ENCODE results near the gene ARHGEF10L. TPM values are rescaled to one million over a fixed set of nuclear protein-coding genes. Genes with fewer than 3 reads are reported as not detected.
"Not testable (repeated sequence)": the region's sequence is repeated elsewhere in the genome, so short reads cannot be mapped to it uniquely, and the experiment has no call there.

The ARHGEF10L gene
- total RNA-seq = not detected in 2 replicates

- intact Hi-C loops (cut with micrococcal nuclease) = no loop called here
Measured at GRCh38 chr1:17539477-17540254, at the start of gene ARHGEF10L. Gene ARHGEF10L, plus strand, starts transcription at chr1:17539698. Its CDS starts 40,898 bp downstream, at chr1:17580596.

GRCh38 chr1:17489768-17490417, 49.6 kb upstream of the ARHGEF10L start:
- intact Hi-C loops (cut with micrococcal nuclease) = not testable (repeated sequence)

GRCh38 chr1:17490667-17491066, 48.8 kb upstream of the ARHGEF10L start:
- intact Hi-C loops (cut with micrococcal nuclease) = not testable (repeated sequence)

- intact Hi-C loops (cut with micrococcal nuclease) = no loop called here
Measured at GRCh38 chr1:17494114-17494729, 45.3 kb upstream of the ARHGEF10L start.

GRCh38 chr1:17496419-17496818, 43.1 kb upstream of the ARHGEF10L start:
- intact Hi-C loops (cut with micrococcal nuclease) = no loop called here

GRCh38 chr1:17498214-17498613, 41.3 kb upstream of the ARHGEF10L start:
- intact Hi-C loops (cut with micrococcal nuclease) = no loop called here

- intact Hi-C loops (cut with micrococcal nuclease) = loop anchor here (2.0 kb wide), 1 partner anchor 104 kb away; no protein-coding TSS in a partner anchor
Measured at GRCh38 chr1:17502326-17502778, 37.1 kb upstream of the ARHGEF10L start.

GRCh38 chr1:17503146-17503545, 36.4 kb upstream of the ARHGEF10L start:
- intact Hi-C loops (cut with micrococcal nuclease) = loop anchor here (2.0 kb wide), 1 partner anchor 104 kb away; no protein-coding TSS in a partner anchor

- intact Hi-C loops (cut with micrococcal nuclease) = not testable (repeated sequence)
Measured at GRCh38 chr1:17507200-17507599, 32.3 kb upstream of the ARHGEF10L start.

GRCh38 chr1:17507915-17508314, 31.6 kb upstream of the ARHGEF10L start:
- intact Hi-C loops (cut with micrococcal nuclease) = no loop called here

GRCh38 chr1:17509363-17509762, 30.1 kb upstream of the ARHGEF10L start:
- intact Hi-C loops (cut with micrococcal nuclease) = no loop called here

GRCh38 chr1:17510138-17510537, 29.4 kb upstream of the ARHGEF10L start:
- intact Hi-C loops (cut with micrococcal nuclease) = no loop called here

GRCh38 chr1:17511188-17511587, 28.3 kb upstream of the ARHGEF10L start:
- intact Hi-C loops (cut with micrococcal nuclease) = no loop called here

- intact Hi-C loops (cut with micrococcal nuclease) = no loop called here
Measured at GRCh38 chr1:17513131-17513530, 26.4 kb upstream of the ARHGEF10L start.

- intact Hi-C loops (cut with micrococcal nuclease) = no loop called here
Measured at GRCh38 chr1:17514776-17515175, 24.7 kb upstream of the ARHGEF10L start.

- intact Hi-C loops (cut with micrococcal nuclease) = no loop called here
Measured at GRCh38 chr1:17515902-17516301, 23.6 kb upstream of the ARHGEF10L start.

GRCh38 chr1:17516303-17517214, 22.9 kb upstream of the ARHGEF10L start:
- intact Hi-C loops (cut with micrococcal nuclease) = no loop called here

GRCh38 chr1:17520041-17520440, 19.5 kb upstream of the ARHGEF10L start:
- intact Hi-C loops (cut with micrococcal nuclease) = no loop called here

- intact Hi-C loops (cut with micrococcal nuclease) = no loop called here
Measured at GRCh38 chr1:17520473-17521319, 18.8 kb upstream of the ARHGEF10L start.
